CD4-positive, alpha-beta T cell treated with Interleukin-21 for 1 hour (primary cell): ENCODE measurements around the gene STRIP1.

Source experiments
- DNase-seq: peaks from one replicate; pipeline ENCODE4 v3.0.0-alpha.2; 2020

STRIP1 gene

DNA sequence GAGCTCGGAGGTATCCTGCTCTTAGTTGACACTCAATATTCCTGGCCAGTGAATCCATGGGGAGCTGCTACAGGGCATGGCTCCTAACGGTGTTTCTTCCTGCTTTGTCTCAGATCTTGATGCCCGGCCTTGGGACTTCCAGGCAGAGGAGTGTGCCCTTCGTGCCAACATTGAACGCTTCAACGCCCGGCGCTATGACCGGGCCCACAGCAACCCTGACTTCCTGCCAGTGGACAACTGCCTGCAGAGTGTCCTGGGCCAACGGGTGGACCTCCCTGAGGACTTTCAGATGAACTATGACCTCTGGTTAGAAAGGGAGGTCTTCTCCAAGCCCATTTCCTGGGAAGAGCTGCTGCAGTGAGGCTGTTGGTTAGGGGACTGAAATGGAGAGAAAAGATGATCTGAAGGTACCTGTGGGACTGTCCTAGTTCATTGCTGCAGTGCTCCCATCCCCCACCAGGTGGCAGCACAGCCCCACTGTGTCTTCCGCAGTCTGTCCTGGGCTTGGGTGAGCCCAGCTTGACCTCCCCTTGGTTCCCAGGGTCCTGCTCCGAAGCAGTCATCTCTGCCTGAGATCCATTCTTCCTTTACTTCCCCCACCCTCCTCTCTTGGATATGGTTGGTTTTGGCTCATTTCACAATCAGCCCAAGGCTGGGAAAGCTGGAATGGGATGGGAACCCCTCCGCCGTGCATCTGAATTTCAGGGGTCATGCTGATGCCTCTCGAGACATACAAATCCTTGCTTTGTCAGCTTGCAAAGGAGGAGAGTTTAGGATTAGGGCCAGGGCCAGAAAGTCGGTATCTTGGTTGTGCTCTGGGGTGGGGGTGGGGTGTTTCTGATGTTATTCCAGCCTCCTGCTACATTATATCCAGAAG lies 19.4 kb downstream of the STRIP1 start:
- DNase-seq, result peak; percentile 56

DNA sequence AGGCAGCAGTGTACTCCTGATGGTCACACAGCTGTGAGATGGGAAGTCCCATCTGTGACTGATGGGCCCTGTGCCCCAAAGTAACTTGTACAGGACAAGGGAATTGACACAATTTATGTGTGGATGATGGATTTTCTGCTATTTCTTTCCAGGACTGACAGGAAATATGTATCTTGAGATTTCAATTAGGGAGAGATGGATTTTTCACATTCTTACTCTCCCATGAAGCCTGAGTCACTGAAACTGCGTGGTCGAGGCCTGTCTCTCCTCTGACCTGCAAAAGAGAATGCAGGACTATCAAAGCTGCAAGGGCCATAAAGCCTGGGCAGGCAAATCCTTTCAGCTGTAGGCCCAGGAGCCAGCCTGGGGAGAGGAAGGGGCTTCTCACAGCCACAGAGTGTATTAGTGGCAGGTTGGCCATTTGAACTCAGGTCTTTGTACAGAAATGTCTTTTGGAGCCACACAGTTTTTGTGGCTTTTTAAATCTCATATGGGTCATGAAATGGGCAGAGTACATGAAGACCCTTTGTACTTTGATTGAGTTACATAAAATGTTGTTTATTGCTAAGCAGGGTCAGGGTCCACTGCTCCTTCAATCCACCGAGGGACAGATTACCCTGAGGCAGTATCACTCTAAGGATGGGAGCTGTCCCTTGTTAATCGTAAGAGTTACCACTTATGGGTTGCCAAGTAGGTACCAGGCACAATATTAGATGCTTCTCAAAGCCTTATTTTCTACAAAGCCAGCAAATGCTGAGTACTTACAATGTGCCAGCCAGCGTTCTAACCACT lies 21.3 kb downstream of the STRIP1 start:
- no peak for DNase-seq

DNA sequence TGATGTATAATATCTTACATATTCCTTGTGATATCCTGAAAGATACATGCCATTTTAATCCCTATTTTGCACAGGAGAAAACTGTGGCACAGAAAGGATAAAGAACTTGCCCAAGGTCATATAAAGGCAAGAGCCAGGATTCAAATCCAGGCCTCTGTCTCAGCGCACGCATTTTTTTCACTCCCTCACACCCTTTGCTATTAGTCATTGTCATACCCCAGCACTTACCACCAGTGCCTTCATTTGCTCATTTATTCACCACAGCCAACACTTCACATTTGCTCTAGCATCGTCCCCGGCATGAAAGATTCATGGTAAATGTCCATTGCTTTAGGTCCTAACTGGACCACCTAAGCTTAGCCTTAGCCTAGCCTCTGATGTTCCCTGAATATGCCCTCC lies 21.9 kb downstream of the STRIP1 start:
- no peak for DNase-seq

DNA sequence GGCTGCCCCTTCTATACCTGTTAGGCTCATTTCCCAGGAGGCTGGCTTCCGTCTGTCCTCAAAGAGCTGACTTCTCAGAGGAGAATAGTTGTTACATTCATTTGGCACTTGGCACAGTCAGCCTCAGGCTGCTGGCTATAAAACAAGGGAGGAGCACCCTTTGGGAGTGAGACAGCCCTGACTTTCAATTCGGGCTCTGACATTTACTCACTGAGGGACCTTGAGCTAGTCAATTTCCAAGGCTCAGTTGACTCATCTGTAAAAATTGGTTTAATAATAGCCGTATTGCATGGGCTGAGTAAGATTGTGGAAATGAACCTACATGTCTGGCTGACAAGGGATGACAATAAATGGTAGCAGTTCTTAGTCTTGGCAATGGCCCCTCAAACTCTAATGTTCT lies 22.4 kb downstream of the STRIP1 start:
- DNase-seq, result no peak

DNA sequence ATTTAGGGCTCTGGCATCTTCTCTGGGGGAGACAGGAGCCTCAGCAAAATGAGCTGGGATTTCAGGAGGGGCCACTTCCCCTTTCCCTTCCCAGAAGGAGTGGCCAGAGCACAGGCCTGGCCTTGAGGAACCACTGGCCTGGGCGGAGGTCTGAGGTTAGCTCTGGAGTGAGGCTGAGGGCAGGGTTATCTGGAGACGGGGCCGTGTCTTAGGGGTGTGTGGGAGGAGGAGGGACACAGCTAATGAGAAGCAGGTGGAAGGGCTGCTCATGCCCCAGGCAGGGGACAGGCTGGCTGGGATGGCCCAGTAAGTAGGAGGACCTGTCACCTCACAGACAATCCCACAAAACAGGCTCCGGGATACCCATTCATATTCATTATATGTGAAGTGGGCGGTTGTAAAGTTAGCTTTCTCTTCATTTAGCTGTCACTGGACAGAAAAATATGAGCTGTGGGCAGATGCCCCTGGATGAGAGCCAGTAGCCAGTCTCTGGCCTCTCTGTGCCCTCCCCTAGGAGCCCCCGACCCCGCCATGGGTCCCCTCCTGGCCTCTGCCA lies 23.6 kb downstream of the STRIP1 start:
- no peak for DNase-seq

DNA sequence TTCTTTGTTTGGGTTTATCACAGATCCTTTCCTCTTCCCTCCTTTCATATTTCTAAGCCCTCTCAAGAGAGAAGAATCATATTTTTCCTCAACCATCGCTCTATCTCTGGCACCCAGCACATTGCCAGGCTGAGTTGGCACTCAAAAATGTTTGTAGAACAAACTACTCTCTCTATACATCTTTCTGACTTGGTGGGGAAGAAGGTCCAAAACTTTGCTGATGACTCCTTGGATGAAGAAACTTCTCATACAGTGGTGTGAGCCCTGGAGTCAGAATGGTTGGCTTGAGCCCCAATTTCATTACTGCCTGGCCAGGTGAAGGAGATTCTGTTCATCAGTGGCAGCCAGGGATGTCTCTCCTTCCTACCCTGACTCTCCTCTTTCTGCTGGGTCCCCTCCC lies 24.2 kb downstream of the STRIP1 start:
- no peak for DNase-seq

DNA sequence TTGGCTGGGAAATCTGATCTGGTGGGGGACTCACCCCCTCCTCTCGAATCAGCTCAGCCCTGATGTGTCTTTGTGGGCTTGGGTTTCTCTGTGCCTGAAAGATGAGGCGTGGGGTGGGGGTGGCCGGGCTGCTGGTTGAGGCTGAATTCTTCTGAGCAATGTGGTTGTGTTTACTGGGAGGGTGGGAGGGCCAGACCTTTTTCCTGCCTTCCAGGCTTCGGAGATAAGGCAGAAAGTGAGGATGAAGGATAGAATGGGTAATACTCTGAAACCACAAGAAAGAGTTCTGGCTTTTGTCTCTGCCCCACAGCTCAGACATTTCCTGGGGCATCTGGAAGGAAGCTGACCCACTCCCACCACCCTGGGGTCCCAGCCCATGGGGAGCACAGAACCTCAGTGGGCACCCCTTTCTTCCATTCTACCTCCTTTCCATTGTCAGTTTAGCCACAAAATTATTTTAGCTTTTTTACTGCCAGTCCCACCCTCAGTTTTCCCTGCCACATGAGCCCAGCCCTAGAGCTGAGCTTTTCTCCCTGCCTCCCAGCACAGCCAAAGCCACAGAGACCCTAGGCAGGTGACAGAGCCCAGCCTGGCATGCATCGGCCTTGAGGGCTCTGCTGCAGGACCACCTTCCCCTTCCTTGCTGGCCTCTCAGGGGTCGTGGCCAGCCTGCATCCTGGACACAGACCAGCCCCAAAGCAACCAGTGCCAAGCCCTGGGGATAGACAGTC lies 24.9 kb downstream of the STRIP1 start:
- DNase-seq, result no peak

- peak; percentile 66 for DNase-seq
These were observed 25.7 kb downstream of the STRIP1 start for GRCh38 chr1:110060034-110060661.

GRCh38 chr1:110060662-110061060 lies 26.2 kb downstream of the STRIP1 start:
- DNase-seq, result no peak

- DNase-seq, result no peak
These were observed 26.9 kb downstream of the STRIP1 start for GRCh38 chr1:110061341-110061740.

DNA sequence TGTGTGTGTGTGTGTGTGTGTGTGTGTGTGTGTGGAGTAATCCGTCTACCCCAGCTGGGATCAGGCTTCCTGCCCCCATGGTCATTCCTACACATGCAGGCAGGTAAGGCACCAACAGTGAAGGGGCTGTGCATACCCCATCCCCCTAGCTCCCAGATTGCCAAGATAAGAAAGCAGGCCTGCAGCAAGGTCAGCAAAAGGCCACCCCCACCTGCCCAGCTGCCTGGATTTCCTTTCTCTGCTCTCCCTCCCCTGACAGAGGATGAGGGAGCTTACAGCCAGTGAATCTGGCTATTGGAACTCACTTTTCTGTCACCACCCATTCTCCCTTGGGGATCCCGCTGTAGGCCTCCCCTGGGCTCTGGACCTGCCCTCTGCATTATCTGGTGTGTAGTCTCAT lies 28.2 kb downstream of the STRIP1 start:
- no peak for DNase-seq

- DNase-seq, result no peak
These were observed 29.4 kb downstream of the STRIP1 start for GRCh38 chr1:110063781-110064180.

DNA sequence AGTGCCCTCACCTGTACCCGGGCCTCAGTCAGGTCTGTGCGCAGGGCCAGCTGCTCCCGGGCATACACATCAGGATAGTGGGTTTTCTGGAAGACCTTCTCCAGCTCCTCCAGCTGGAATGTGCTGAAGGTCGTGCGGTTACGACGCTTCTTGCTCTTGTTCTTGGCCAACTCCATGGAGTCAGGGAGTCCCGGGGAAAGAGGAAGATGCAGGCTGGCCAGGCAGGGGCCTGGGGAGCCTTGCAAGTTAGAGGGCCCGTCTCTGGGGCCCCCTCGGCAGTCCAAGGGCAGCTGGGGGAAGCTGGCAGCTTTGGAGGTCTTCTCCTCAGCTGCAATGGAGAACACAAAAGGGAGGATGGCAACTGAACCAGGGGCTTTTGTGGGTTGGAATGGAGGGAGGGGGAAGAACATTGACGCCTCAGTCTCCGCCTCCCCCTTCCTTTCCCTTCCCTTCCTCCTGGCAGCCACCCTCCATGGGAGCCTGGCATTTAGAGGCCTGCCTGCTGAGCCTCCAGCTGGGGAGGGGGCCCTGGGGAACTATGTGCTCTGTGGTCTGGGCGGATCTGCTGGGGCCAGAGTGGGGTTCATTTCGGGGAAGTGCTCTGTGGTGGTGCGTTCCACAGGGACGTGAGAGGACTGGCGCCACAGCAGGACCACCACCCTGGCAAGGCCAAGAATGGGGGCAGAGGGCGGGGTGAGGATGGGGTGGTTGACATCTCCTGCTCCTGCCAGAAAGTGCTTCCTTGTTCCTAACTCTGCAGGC lies 30.3 kb downstream of the STRIP1 start:
- no peak for DNase-seq

- no peak for DNase-seq
These were observed 31.4 kb downstream of the STRIP1 start for GRCh38 chr1:110065841-110066240.

DNA sequence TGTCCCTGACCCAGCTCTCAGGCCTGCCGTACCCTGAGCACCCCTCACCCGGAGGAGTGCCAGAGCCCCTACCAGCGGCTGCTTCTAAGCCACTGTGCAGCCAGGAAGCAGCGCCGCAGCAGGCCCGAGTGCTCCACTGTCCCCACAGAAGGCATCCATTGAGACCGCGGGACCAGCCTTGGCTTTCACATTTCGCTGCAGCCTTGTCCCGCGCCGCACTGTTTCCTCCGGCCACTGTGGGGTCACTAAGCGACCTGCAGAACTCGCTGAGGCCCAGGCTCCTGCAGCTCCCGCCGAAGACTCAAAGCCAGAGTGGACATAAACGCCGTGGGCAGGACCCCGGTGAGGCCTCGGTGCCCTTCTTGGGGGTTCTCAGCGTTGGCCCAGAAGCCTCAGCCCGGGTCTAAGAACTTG lies 33.1 kb downstream of the STRIP1 start:
- DNase-seq, result no peak

DNA sequence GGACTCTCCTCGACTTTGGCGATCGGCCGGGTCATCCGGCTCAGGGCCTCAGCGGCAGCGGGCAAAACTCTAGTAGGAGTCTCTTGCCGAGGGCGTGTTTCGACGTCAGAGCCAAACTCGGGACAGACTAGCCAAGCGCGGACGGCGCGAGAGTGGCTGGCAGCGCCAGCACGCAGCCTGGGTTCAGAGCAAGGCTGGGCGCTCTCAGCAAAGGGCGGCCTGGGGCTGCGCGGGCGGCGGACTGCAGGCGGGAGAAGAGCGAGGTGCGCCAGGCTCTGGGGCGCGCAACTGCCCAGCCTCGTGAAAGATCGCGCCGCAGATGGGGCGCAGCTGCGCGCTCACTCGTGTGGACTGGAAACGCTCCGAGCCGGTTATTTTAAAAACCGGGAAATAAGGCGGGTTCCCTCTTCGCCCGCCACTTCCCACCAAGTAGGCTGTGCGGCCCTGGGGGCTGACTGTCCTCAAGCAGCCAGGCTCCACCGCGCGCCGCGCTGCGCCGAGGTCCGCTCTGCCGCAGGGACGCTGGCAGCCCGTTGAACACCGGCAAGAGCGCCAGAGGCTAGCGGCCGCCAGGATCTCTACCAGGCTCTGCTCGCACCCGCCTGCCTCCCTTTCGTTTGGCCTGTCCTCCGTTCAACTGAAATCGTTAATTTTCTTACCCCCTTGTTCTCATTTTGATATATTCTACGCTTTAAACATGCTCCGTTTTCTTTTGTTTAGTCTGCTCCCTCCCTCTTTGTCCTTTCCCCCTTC lies 33.6 kb downstream of the STRIP1 start:
- DNase-seq, result no peak

- no peak for DNase-seq
These were observed 34.4 kb downstream of the STRIP1 start for GRCh38 chr1:110068646-110069403.

- DNase-seq, result no peak
These were observed 35.2 kb downstream of the STRIP1 start for GRCh38 chr1:110069404-110070281.

DNA sequence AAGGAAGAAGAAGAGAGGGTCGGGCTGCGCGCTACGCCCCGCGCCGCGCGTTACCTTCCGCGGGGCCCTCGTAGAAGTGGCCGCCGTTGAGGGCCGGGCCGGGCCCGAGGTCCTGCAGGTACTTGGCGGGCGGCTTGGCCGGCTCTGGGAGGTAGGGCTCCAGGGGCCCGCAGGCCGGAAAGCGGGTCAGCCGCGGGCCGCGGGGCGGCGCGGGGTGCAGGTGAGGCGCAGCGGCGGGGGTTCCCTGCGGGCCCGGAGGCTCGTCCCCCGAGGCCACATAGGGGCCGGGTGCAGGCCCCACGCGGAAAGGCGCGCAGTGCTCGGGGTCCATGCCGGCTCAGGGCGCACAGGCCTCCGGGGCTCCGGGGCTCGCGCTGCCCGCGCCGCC lies 35.9 kb downstream of the STRIP1 start:
- DNase-seq, result no peak
